BJ (cell line): ENCODE measurements around the gene PADI4. TPM values are rescaled to one million over a fixed set of nuclear protein-coding genes. Genes with fewer than 3 reads are reported as not detected.

ENCODE experiments used
- CTCF ChIA-PET: fragments of 350-600 bp; formaldehyde crosslinking; extraction: SDS; loops from one replicate; lab custom pipeline; 2021; ENCODE audit warnings: antibody characterized with exemption, inconsistent platforms; lab: Yijun Ruan, JAX
- POLR2A ChIA-PET: fragments of 300-600 bp; sonication (Branson Sonifier 250); formaldehyde crosslinking; extraction: SDS; loops from one replicate; lab custom pipeline; 2021; ENCODE audit warnings: antibody characterized with exemption; lab: Charles Lee
- DNase-seq: peaks from one replicate; pipeline ENCODE4 v3.0.0-alpha.2; 2011; ENCODE audit warnings: low read depth
- H3K27me3 ChIP-seq: 2 replicates; pipeline ENCODE4 v1.6.0; 2011; ENCODE audit warnings: low read length; ENCODE audit not compliant: control insufficient read depth, insufficient read depth
- H3K36me3 ChIP-seq: 2 replicates; pipeline ENCODE4 v1.5.1; 2011; ENCODE audit warnings: low read length; ENCODE audit not compliant: control insufficient read depth, insufficient read depth
- H3K4me3 ChIP-seq: 2 replicates; pipeline ENCODE4 v1.5.1; 2011; ENCODE audit warnings: low read depth, mild to moderate bottlenecking, control low read depth, low read length
- CTCF ChIP-seq: IDR thresholded peaks from 2 replicates; pipeline ENCODE4 v1.5.1; 2011; ENCODE audit warnings: low read depth, mild to moderate bottlenecking, control low read depth, inconsistent platforms, low read length, moderate library complexity; ENCODE audit not compliant: insufficient read depth
- polyA plus RNA-seq: library from polyadenylated mRNA; depleted of rRNA; stranded (reverse); fragments of >200 nt; gene quantifications from 2 replicates; pipeline ENCODE4 v1.2.3, GENCODE V29; 2011

PADI4 gene
- polyA plus RNA-seq, 1 experiment: not detected

DNA sequence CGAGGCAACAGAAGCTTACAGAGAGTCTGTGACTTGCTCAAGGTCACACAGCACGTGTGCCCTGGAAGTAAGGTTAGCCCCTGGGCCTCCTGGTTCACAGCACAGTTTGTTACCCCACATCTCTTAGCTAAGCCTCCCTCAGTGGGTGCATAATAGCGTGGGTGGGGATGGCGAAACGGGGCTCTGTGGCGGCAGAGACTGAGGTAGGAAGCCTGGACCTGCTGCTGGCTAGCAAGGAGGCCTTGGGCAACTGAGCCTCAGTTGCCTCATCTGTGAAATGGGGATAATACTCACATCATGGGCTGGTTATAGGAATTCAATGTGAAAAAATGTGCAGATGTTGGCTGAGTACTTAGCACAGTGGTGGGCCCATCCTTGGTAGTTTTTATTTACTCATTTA, 596 bp downstream of the PADI4 start:
- no peaks in the 10 kb centered on the region for H3K36me3 ChIP-seq
- peaks cover 12% of the 10 kb centered on the region for H3K27me3 ChIP-seq
- ChIA-PET POLR2A (no interaction called here), CTCF (no interaction called here)
- no peak overlapping the region for H3K4me3 ChIP-seq
- DNase-seq: no peak
- TF ChIP-seq CTCF: no peak

GRCh38 chr1:17309426-17310067, 1.6 kb downstream of the PADI4 start:
- no peaks in the 10 kb centered on the region for H3K36me3 ChIP-seq
- DNase-seq: no peak
- peaks cover 13% of the 10 kb centered on the region for H3K27me3 ChIP-seq
- ChIA-PET CTCF (no interaction called here), POLR2A (no interaction called here)
- no peak for TF ChIP-seq CTCF
- no peak overlapping the region for H3K4me3 ChIP-seq

GRCh38 chr1:17310068-17310640, 2.2 kb downstream of the PADI4 start:
- Histone ChIP-seq H3K4me3 (no peak overlapping the region), H3K27me3 (peaks cover 17% of the 10 kb centered on the region), H3K36me3 (no peaks in the 10 kb centered on the region)
- DNase-seq: no peak
- no peak for TF ChIP-seq CTCF
- ChIA-PET CTCF (interaction anchor here (1.1 kb wide), 1 partner anchor 185 kb away, joined by 3 read pairs; no protein-coding TSS in a partner anchor), POLR2A (no interaction called here)

- CTCF ChIA-PET: no interaction called here
- Histone ChIP-seq H3K27me3 (peaks cover 16% of the 10 kb centered on the region), H3K4me3 (no peak overlapping the region), H3K36me3 (no peaks in the 10 kb centered on the region)
- no peak for DNase-seq
- POLR2A ChIA-PET: no interaction called here
- TF ChIP-seq CTCF: no peak
Measured at GRCh38 chr1:17313530-17314309, 5.7 kb downstream of the PADI4 start.

DNA sequence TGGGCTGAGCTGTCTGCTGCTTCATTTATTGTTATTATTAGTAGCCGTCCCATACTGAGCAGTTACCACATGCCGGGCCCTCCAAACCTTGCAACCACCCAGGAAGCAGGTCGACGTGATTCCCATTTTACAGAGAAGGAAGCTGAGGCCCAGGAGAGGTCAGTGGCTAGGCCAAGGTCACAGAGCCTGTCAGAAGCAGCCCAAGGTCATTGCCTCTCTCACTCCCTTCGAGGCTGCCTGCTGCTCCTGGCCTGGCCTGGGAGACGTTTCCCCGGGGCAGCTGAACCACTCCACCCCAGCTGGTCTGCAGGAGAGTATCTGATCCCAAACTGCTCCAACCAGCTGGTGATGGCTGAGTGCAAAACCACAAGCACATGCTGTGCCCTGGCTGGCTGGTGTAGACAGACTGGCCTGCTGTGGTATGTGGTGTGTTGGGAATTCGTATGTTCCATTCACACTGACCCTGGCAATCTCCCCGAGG, 6.5 kb downstream of the PADI4 start:
- CTCF ChIA-PET: interaction anchor here (0.8 kb wide), 1 partner anchor 189 kb away, joined by 3 read pairs; no protein-coding TSS in a partner anchor
- peaks cover 15% of the 10 kb centered on the region for H3K27me3 ChIP-seq
- no peak for TF ChIP-seq CTCF
- no peak overlapping the region for H3K4me3 ChIP-seq
- H3K36me3 ChIP-seq: no peaks in the 10 kb centered on the region
- POLR2A ChIA-PET: no interaction called here
- DNase-seq: no peak
